Adrenal gland (tissue), 5 donors: ENCODE data around the gene RIPPLY3.
"Not testable (repeated sequence)": the region's sequence is repeated elsewhere in the genome, so short reads cannot be mapped to it uniquely, and the experiment has no call there.

ENCODE experiments used
- POLR2A ChIP-seq, 2 donors: fragments of 450-650 bp; IDR thresholded peaks; one replicate each; pipeline ENCODE4 v1.6.1; 2017; ENCODE audit warnings: antibody characterized with exemption in 2 of 2, mild to moderate bottlenecking in 2 of 2, moderate library complexity in 1 of 2
- TF ChIP-seq, protein P1 (sequence below), 6 experiments: fragments of 450-650 bp in 4 of 6; fragments of 200-600 bp in 2 of 6; sonication (generic) in 1 of 6; IDR thresholded peaks; 1 replicate in 5 of 6; 2 replicates in 1 of 6; pipeline versions ENCODE4 v1.5.1 to v1.8.0; 2016 to 2021; ENCODE audit warnings: antibody characterized with exemption in 6 of 6, mild to moderate bottlenecking in 2 of 6, moderate library complexity in 1 of 6
- donor health status: DM: no; HTN: no; CAD: no.

DNA sequence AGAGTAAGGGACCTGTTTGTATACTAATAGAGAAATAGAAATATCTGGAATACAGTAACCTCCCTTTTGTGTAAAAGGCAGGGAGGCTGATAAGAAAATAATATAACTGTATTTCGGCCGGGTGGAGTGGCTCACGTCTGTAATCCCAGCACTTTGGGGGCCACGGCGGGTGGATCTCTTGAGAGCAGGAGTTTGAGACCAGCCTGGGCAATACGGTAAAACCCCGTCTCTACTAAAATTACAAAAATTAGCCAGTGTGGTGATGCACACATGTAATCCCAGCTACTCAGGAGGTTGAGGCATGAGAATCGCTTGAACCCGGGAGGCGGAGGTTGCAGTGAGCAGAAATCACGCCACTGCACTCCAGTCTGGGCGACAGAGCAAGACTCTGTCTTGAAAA is 11.2 kb upstream of the RIPPLY3 start:
- not testable (repeated sequence) for TF ChIP-seq POLR2A (IDR thresholded peaks at IDR 0.05)
- TF ChIP-seq, protein P1, sequence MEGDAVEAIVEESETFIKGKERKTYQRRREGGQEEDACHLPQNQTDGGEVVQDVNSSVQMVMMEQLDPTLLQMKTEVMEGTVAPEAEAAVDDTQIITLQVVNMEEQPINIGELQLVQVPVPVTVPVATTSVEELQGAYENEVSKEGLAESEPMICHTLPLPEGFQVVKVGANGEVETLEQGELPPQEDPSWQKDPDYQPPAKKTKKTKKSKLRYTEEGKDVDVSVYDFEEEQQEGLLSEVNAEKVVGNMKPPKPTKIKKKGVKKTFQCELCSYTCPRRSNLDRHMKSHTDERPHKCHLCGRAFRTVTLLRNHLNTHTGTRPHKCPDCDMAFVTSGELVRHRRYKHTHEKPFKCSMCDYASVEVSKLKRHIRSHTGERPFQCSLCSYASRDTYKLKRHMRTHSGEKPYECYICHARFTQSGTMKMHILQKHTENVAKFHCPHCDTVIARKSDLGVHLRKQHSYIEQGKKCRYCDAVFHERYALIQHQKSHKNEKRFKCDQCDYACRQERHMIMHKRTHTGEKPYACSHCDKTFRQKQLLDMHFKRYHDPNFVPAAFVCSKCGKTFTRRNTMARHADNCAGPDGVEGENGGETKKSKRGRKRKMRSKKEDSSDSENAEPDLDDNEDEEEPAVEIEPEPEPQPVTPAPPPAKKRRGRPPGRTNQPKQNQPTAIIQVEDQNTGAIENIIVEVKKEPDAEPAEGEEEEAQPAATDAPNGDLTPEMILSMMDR (IDR thresholded peaks at IDR 0.05), result not testable (repeated sequence)
